ENCODE data around the gene NASP.

The NASP gene

GRCh38 chr1:45622524-45623394, 38.9 kb downstream of the NASP start:
- Histone ChIP-seq H3K9ac (ENCODE audit: low read length) (no peak overlapping the region), H3K9me3 (ENCODE audit: control insufficient read depth, low read depth, low read length) (no peaks in the 10 kb centered on the region), H3K4me1 (ENCODE audit: control insufficient read depth, low read depth, low read length) (no peaks in the 10 kb centered on the region), H3K27me3 (ENCODE audit: control insufficient read depth, insufficient read depth, low read length) (no peaks in the 10 kb centered on the region), H3K4me3 (ENCODE audit: low read length) (no peak overlapping the region), H3K27ac (ENCODE audit: low read length) (no peak overlapping the region), H3K36me3 (ENCODE audit: control insufficient read depth, low read depth, low read length) (peaks cover 31% of the 10 kb centered on the region)

- Histone ChIP-seq H3K4me1 (ENCODE audit: control insufficient read depth, low read depth, low read length) (no peaks in the 10 kb centered on the region), H3K36me3 (ENCODE audit: control insufficient read depth, low read depth, low read length) (peaks cover 30% of the 10 kb centered on the region), H3K27ac (ENCODE audit: low read length) (no peak within 1 kb of the TSS), H3K27me3 (ENCODE audit: control insufficient read depth, insufficient read depth, low read length) (no peaks in the 10 kb centered on the region), H3K9ac (ENCODE audit: low read length) (no peak within 1 kb of the TSS), H3K4me3 (ENCODE audit: low read length) (no peak within 1 kb of the TSS), H3K9me3 (ENCODE audit: control insufficient read depth, low read depth, low read length) (no peaks in the 10 kb centered on the region)
Measured at GRCh38 chr1:45623972-45624371, 40.1 kb downstream of the NASP start, which contains the start of gene CCDC17. CCDC17 (minus strand) TSS chr1:45624054; CDS start chr1:45623909, 145 bp downstream.

DNA sequence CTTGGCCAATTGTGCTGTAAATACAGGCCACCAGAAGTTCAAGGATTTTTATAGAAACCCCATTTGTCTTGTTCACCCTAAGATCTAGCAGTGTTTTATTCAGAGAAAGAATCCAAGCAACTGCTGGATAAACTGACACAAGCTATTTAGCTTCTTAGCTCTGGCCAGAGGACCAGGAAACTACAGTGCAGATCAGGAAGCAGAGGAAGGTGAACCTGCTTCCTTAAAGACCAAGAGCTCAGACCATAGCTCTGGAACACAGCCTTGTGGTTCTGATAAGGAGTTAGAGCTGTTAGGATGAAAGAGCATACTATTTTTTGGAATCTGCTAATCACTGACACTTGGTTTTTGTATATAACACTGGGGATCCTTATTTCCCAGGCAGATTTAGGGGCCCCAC, 45.2 kb downstream of the NASP start:
- Histone ChIP-seq H3K4me1 (ENCODE audit: control insufficient read depth, low read depth, low read length) (no peaks in the 10 kb centered on the region), H3K27ac (ENCODE audit: low read length) (no peak overlapping the region), H3K27me3 (ENCODE audit: control insufficient read depth, insufficient read depth, low read length) (no peaks in the 10 kb centered on the region), H3K4me3 (ENCODE audit: low read length) (no peak overlapping the region), H3K9ac (ENCODE audit: low read length) (no peak overlapping the region), H3K36me3 (ENCODE audit: control insufficient read depth, low read depth, low read length) (peaks cover 70% of the 10 kb centered on the region), H3K9me3 (ENCODE audit: control insufficient read depth, low read depth, low read length) (no peaks in the 10 kb centered on the region)

GRCh38 chr1:45630429-45630828, 46.6 kb downstream of the NASP start:
- Histone ChIP-seq H3K36me3 (ENCODE audit: control insufficient read depth, low read depth, low read length) (peaks cover 82% of the 10 kb centered on the region), H3K27me3 (ENCODE audit: control insufficient read depth, insufficient read depth, low read length) (no peaks in the 10 kb centered on the region), H3K9ac (ENCODE audit: low read length) (no peak overlapping the region), H3K4me1 (ENCODE audit: control insufficient read depth, low read depth, low read length) (no peaks in the 10 kb centered on the region), H3K9me3 (ENCODE audit: control insufficient read depth, low read depth, low read length) (no peaks in the 10 kb centered on the region), H3K27ac (ENCODE audit: low read length) (no peak overlapping the region), H3K4me3 (ENCODE audit: low read length) (no peak overlapping the region)

GRCh38 chr1:45635211-45635610, 51.4 kb downstream of the NASP start:
- H3K4me1 ChIP-seq (ENCODE audit: control insufficient read depth, low read depth, low read length) = no peaks in the 10 kb centered on the region

DNA sequence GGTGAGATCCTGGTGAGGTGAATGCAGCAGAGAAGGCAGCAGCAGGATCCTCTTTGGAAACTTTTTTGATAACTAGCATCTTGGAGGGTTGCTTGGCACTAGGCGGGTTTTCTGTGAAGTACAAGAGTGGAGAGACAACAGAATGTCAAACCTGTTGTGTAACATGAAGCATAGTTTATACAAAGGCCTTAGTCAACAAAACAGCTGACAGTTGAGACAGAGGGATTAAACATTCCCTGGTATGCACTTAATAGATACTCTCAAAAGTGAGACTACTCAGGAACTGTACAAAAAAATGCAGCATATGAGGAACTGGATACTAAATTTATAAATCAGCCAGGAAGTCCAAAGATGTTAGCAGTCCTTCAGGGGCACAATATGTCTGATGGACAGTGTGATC, 56.5 kb downstream of the NASP start:
- Histone ChIP-seq H3K9ac (ENCODE audit: low read length) (no peak overlapping the region), H3K9me3 (ENCODE audit: control insufficient read depth, low read depth, low read length) (no peaks in the 10 kb centered on the region), H3K36me3 (ENCODE audit: control insufficient read depth, low read depth, low read length) (peaks cover 84% of the 10 kb centered on the region), H3K27me3 (ENCODE audit: control insufficient read depth, insufficient read depth, low read length) (no peaks in the 10 kb centered on the region), H3K4me1 (ENCODE audit: control insufficient read depth, low read depth, low read length) (no peaks in the 10 kb centered on the region), H3K4me3 (ENCODE audit: low read length) (no peak overlapping the region), H3K27ac (ENCODE audit: low read length) (no peak overlapping the region)

More at GRCh38 chr1:45635211-45635610, 51.4 kb downstream of the NASP start:
- peaks cover 92% of the 10 kb centered on the region for H3K36me3 ChIP-seq (ENCODE audit: control insufficient read depth, low read depth, low read length)
- no peak overlapping the region for H3K9ac ChIP-seq (ENCODE audit: low read length)
- H3K9me3 ChIP-seq (ENCODE audit: control insufficient read depth, low read depth, low read length) = no peaks in the 10 kb centered on the region
- no peaks in the 10 kb centered on the region for H3K27me3 ChIP-seq (ENCODE audit: control insufficient read depth, insufficient read depth, low read length)
- no peak overlapping the region for H3K4me3 ChIP-seq (ENCODE audit: low read length)
- no peak overlapping the region for H3K27ac ChIP-seq (ENCODE audit: low read length)

DNA sequence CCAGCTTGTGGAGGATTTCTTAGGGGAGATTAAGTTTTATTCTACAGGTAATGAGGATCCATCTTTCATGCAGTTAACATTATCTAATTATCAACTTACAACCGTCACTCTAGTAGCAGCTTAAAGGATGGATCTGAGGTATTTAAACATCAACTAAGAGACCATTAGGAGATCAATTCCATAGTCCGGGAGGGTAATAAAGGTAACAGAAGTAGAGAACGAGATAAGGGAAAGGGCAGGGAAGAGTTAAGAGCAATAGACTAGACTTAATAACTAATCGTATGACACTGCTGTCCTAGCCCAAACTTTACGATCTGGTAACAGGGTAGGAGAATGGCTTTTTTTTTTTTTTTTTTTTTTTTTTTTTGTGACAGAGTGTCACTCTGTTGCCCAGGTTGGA, 59.5 kb downstream of the NASP start:
- Histone ChIP-seq H3K4me3 (ENCODE audit: low read length) (no peak overlapping the region), H3K9me3 (ENCODE audit: control insufficient read depth, low read depth, low read length) (no peaks in the 10 kb centered on the region), H3K36me3 (ENCODE audit: control insufficient read depth, low read depth, low read length) (peaks cover 67% of the 10 kb centered on the region), H3K4me1 (ENCODE audit: control insufficient read depth, low read depth, low read length) (no peaks in the 10 kb centered on the region), H3K27me3 (ENCODE audit: control insufficient read depth, insufficient read depth, low read length) (no peaks in the 10 kb centered on the region), H3K27ac (ENCODE audit: low read length) (no peak overlapping the region), H3K9ac (ENCODE audit: low read length) (no peak overlapping the region)

GRCh38 chr1:45643978-45644377, 60.1 kb downstream of the NASP start:
- H3K9me3 ChIP-seq (ENCODE audit: control insufficient read depth, low read depth, low read length) = no peaks in the 10 kb centered on the region
- no peak overlapping the region for H3K9ac ChIP-seq (ENCODE audit: low read length)
- peaks cover 64% of the 10 kb centered on the region for H3K36me3 ChIP-seq (ENCODE audit: control insufficient read depth, low read depth, low read length)
- no peak overlapping the region for H3K4me3 ChIP-seq (ENCODE audit: low read length)
- H3K27me3 ChIP-seq (ENCODE audit: control insufficient read depth, insufficient read depth, low read length) = no peaks in the 10 kb centered on the region
- H3K27ac ChIP-seq (ENCODE audit: low read length) = no peak overlapping the region
- H3K4me1 ChIP-seq (ENCODE audit: control insufficient read depth, low read depth, low read length) = no peaks in the 10 kb centered on the region

GRCh38 chr1:45644661-45645060, 60.8 kb downstream of the NASP start:
- Histone ChIP-seq H3K36me3 (ENCODE audit: control insufficient read depth, low read depth, low read length) (peaks cover 65% of the 10 kb centered on the region), H3K9ac (ENCODE audit: low read length) (no peak overlapping the region), H3K9me3 (ENCODE audit: control insufficient read depth, low read depth, low read length) (no peaks in the 10 kb centered on the region), H3K27ac (ENCODE audit: low read length) (no peak overlapping the region), H3K4me3 (ENCODE audit: low read length) (no peak overlapping the region), H3K4me1 (ENCODE audit: control insufficient read depth, low read depth, low read length) (no peaks in the 10 kb centered on the region), H3K27me3 (ENCODE audit: control insufficient read depth, insufficient read depth, low read length) (no peaks in the 10 kb centered on the region)

GRCh38 chr1:45647248-45648021, 63.6 kb downstream of the NASP start:
- no peak overlapping the region for H3K4me3 ChIP-seq (ENCODE audit: low read length)
- no peak overlapping the region for H3K9ac ChIP-seq (ENCODE audit: low read length)
- peaks cover 66% of the 10 kb centered on the region for H3K36me3 ChIP-seq (ENCODE audit: control insufficient read depth, low read depth, low read length)
- no peaks in the 10 kb centered on the region for H3K27me3 ChIP-seq (ENCODE audit: control insufficient read depth, insufficient read depth, low read length)
- no peak overlapping the region for H3K27ac ChIP-seq (ENCODE audit: low read length)
- no peaks in the 10 kb centered on the region for H3K4me1 ChIP-seq (ENCODE audit: control insufficient read depth, low read depth, low read length)
- H3K9me3 ChIP-seq (ENCODE audit: control insufficient read depth, low read depth, low read length) = no peaks in the 10 kb centered on the region

DNA sequence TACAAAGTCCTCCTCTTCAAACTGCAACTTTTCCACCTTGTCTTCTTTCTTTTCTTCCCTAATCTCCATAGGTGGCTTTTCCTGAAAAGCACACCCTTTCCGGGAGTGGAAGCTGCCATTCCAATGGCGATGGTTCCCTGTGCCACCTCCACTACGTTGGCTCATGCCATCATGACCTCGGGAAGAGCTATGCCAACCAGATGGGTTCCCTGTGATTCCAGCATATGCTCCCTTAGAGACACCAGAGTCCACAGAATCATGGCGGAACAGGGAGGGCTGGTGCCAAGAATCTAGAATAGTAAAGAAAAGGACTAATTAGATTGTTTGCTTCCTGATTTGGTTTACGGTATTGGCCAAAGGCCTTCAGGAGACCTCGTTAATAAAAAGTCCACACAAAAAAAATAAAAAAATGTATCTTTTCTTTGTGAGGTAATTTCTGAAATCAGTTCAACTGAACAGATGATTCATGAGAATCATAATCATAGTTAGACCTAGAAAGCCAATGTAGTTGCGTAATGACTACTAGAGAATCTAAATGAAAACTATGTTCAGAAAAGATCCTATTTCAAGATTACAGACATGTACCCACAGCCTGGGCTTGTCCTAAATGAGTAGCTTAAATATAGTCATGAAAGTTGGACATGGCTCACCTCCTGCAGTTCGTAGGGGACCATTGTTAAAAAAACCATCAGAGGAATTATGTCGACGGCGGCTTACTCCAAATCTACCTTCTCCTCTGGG, 70.9 kb downstream of the NASP start:
- H3K9ac ChIP-seq (ENCODE audit: low read length) = no peak overlapping the region
- no peaks in the 10 kb centered on the region for H3K4me1 ChIP-seq (ENCODE audit: control insufficient read depth, low read depth, low read length)
- no peaks in the 10 kb centered on the region for H3K9me3 ChIP-seq (ENCODE audit: control insufficient read depth, low read depth, low read length)
- no peaks in the 10 kb centered on the region for H3K27me3 ChIP-seq (ENCODE audit: control insufficient read depth, insufficient read depth, low read length)
- peaks cover 95% of the 10 kb centered on the region for H3K36me3 ChIP-seq (ENCODE audit: control insufficient read depth, low read depth, low read length)
- no peak overlapping the region for H3K4me3 ChIP-seq (ENCODE audit: low read length)
- H3K27ac ChIP-seq (ENCODE audit: low read length) = no peak overlapping the region

Measured in iPS-18a (cell line).